Epithelial cell of proximal tubule (primary cell): ENCODE data around the gene ZNF438. TPM values are rescaled to one million over a fixed set of nuclear protein-coding genes. Genes with fewer than 3 reads are reported as not detected.

Source experiments
- DNase-seq: peaks from one replicate; pipeline ENCODE4 v3.0.0-alpha.2; 2011; ENCODE audit warnings: low read depth
- H3K4me3 ChIP-seq: 2 replicates; pipeline ENCODE4 v1.5.1; 2011; ENCODE audit warnings: low read depth, mild to moderate bottlenecking, low read length
- CTCF ChIP-seq: conservative IDR thresholded peaks from 2 replicates; pipeline ENCODE4 v1.5.1; 2012; ENCODE audit warnings: low read depth, mild to moderate bottlenecking, low read length
- total RNA-seq: library from RNA; depleted of rRNA; stranded (reverse); fragments of >200 nt; gene quantifications from 2 replicates; pipeline ENCODE4 v1.2.3, GENCODE V29; 2015

ZNF438 gene
- total RNA-seq, 1 donor from 2014 or later, result 4.2 TPM

GRCh38 chr10:30853066-30853465 is 178.6 kb downstream of the ZNF438 start:
- no peak overlapping the region for H3K4me3 ChIP-seq
- DNase-seq, result no peak

GRCh38 chr10:30850776-30851175 is 180.9 kb downstream of the ZNF438 start:
- TF ChIP-seq CTCF, result no peak
- H3K4me3 ChIP-seq, result no peak overlapping the region
- DNase-seq, result no peak

More at GRCh38 chr10:30853066-30853465, 178.6 kb downstream of the ZNF438 start:
- no peak for TF ChIP-seq CTCF

- no peak for DNase-seq
- H3K4me3 ChIP-seq, result no peak overlapping the region
- no peak for TF ChIP-seq CTCF
Observed at GRCh38 chr10:30849231-30850035, 182.2 kb downstream of the ZNF438 start.

GRCh38 chr10:30848396-30849032 is 183.2 kb downstream of the ZNF438 start:
- no peak for DNase-seq
- no peak overlapping the region for H3K4me3 ChIP-seq
- TF ChIP-seq CTCF, result no peak

GRCh38 chr10:30847642-30848041 is 184.0 kb downstream of the ZNF438 start:
- no peak for DNase-seq
- no peak overlapping the region for H3K4me3 ChIP-seq
- no peak for TF ChIP-seq CTCF

- no peak overlapping the region for H3K4me3 ChIP-seq
- TF ChIP-seq CTCF, result no peak
- no peak for DNase-seq
Observed at GRCh38 chr10:30847199-30847598, 184.5 kb downstream of the ZNF438 start.

GRCh38 chr10:30846710-30847109 is 185.0 kb downstream of the ZNF438 start:
- TF ChIP-seq CTCF, result no peak
- no peak overlapping the region for H3K4me3 ChIP-seq
- no peak for DNase-seq
